PC-3 (cell line): Measurements from ENCODE around the gene YY2. TPM values are rescaled to one million over a fixed set of nuclear protein-coding genes. Genes with fewer than 3 reads are reported as not detected.
"Not testable (repeated sequence)": the region's sequence is repeated elsewhere in the genome, so short reads cannot be mapped to it uniquely, and the experiment has no call there.

ENCODE experiments used
- ATAC-seq: fragments of 200-7000 bp; cut with Tn5 transposase; 2 replicates; pipeline ENCODE4 v1.9.1; 2020; ENCODE audit warnings: mild to moderate bottlenecking, moderate library complexity
- BruUV-seq: library from RNA; stranded (reverse); fragments of 400-500 nt; replicated peaks from 2 replicates; lab custom pipeline; 2021; lab: Mats Ljungman, UMichigan
- CTCF ChIA-PET: fragments of 300-600 bp; sonication (Branson Sonifier 250); formaldehyde crosslinking; loops from one replicate; lab custom pipeline; 2022; ENCODE audit warnings: antibody characterized with exemption; lab: Charles Lee
- POLR2A ChIA-PET: fragments of 300-600 bp; sonication (Branson Sonifier 250); formaldehyde crosslinking; loops from one replicate; lab custom pipeline; 2022; ENCODE audit warnings: antibody characterized with exemption; ENCODE audit not compliant: unreplicated experiment; lab: Charles Lee
- DNase-seq: peaks from one replicate; pipeline ENCODE4 v3.0.0-alpha.2; 2015
- H2AFZ ChIP-seq: fragments of 300-600 bp; sonication (generic); 2 replicates; pipeline ENCODE4 v1.6.0; 2016; ENCODE audit warnings: antibody characterized with exemption, low read length
- H3F3A ChIP-seq: fragments of 300-600 bp; sonication (generic); one replicate; pipeline ENCODE4 v1.6.0; 2017; ENCODE audit warnings: antibody characterized with exemption, low read length, control low read depth, mild to moderate bottlenecking; ENCODE audit not compliant: unreplicated experiment
- H3K27ac ChIP-seq: fragments of 300-600 bp; sonication (generic); 2 replicates; pipeline ENCODE4 v1.5.1; 2016; ENCODE audit warnings: mild to moderate bottlenecking, low read length
- H3K27me3 ChIP-seq: fragments of 300-600 bp; sonication (generic); 2 replicates; pipeline ENCODE4 v1.6.1; 2016; ENCODE audit warnings: low read length, mixed read lengths
- H3K36me3 ChIP-seq: fragments of 300-600 bp; sonication (generic); 2 replicates; pipeline ENCODE4 v1.6.1; 2016; ENCODE audit warnings: low read depth, mixed run types, low read length, mixed read lengths
- H3K4me1 ChIP-seq: fragments of 300-600 bp; sonication (generic); 2 replicates; pipeline ENCODE4 v1.5.1; 2016; ENCODE audit warnings: low read length; ENCODE audit not compliant: insufficient read depth
- H3K4me2 ChIP-seq: fragments of 300-600 bp; sonication (generic); 2 replicates; pipeline ENCODE4 v1.6.0; 2016; ENCODE audit warnings: low read length
- H3K4me3 ChIP-seq: fragments of 300-600 bp; sonication (generic); 2 replicates; pipeline ENCODE4 v1.5.1; 2016; ENCODE audit warnings: mild to moderate bottlenecking, low read length, mixed read lengths
- H3K79me2 ChIP-seq: fragments of 300-600 bp; sonication (generic); 2 replicates; pipeline ENCODE4 v1.6.1; 2017; ENCODE audit warnings: low read length, mixed read lengths
- H3K9ac ChIP-seq: fragments of 300-600 bp; sonication (generic); 2 replicates; pipeline ENCODE4 v1.6.0; 2016; ENCODE audit warnings: mild to moderate bottlenecking, low read length
- H3K9me2 ChIP-seq: fragments of 300-600 bp; sonication (generic); replicated peaks from 2 replicates; pipeline ENCODE4 v1.6.1; 2016; ENCODE audit warnings: mixed run types, low read length, mixed read lengths
- H3K9me3 ChIP-seq: fragments of 300-600 bp; sonication (generic); 2 replicates; pipeline ENCODE4 v1.6.1; 2016; ENCODE audit warnings: low read length, mixed read lengths
- H4K20me1 ChIP-seq: fragments of 300-600 bp; sonication (generic); 2 replicates; pipeline ENCODE4 v1.6.1; 2016; ENCODE audit warnings: low read length, mixed read lengths
- EZH2 ChIP-seq: fragments of 300-600 bp; sonication (generic); IDR thresholded peaks from one replicate; pipeline ENCODE4 v1.6.1; 2017; ENCODE audit warnings: antibody characterized with exemption, mild to moderate bottlenecking, low read length; ENCODE audit not compliant: unreplicated experiment
- EZH2phosphoT487 ChIP-seq: fragments of 300-600 bp; sonication (generic); IDR thresholded peaks from 2 replicates; pipeline ENCODE4 v1.6.1; 2018; ENCODE audit warnings: mild to moderate bottlenecking, antibody characterized with exemption, low read length, borderline replicate concordance
- intact Hi-C: fragments of 100-400 bp; cut with micrococcal nuclease; formaldehyde crosslinking; loops from 2 replicates; pipeline ENCODE4 v1.9.0; 2023
- total RNA-seq: library from RNA; depleted of rRNA; stranded (reverse); fragments of >200 nt; gene quantifications from 2 replicates; pipeline ENCODE4 v1.2.3, GENCODE V29; 2014
- TF ChIP-seq, protein P1 (sequence below): fragments of 300-600 bp; sonication (generic); conservative IDR thresholded peaks from 2 replicates; pipeline ENCODE4 v1.5.1; 2017; ENCODE audit warnings: antibody characterized with exemption, low read depth, mild to moderate bottlenecking, low read length

Gene YY2
- total RNA-seq, 1 experiment from 2014 or later = 2.3 TPM

GRCh38 chrX:21865436-21865835, 9.6 kb downstream of the YY2 start:
- intact Hi-C loops = loop anchor here (10.0 kb wide), 1 partner anchor 59 kb away; no protein-coding TSS in a partner anchor
- CTCF ChIA-PET = no interaction called here
- H3K79me2 ChIP-seq = no peaks in the 10 kb centered on the region
- H3K27me3 ChIP-seq = no peaks in the 10 kb centered on the region
- H4K20me1 ChIP-seq = no peaks in the 10 kb centered on the region
- ATAC-seq = no peak
- H3K36me3 ChIP-seq = no peaks in the 10 kb centered on the region
- H3K9me3 ChIP-seq = no peaks in the 10 kb centered on the region
- no peak overlapping the region for H2AFZ ChIP-seq
- H3K4me3 ChIP-seq = no peak overlapping the region
- H3F3A ChIP-seq = no peaks in the 10 kb centered on the region
- POLR2A ChIA-PET = no interaction called here
- H3K9me2 ChIP-seq = no peaks in the 10 kb centered on the region
- H3K4me2 ChIP-seq = no peak overlapping the region
- BruUV-seq = no TSS peak
- no peak for TF ChIP-seq EZH2
- H3K27ac ChIP-seq = no peak overlapping the region
- H3K4me1 ChIP-seq = no peaks in the 10 kb centered on the region
- no peak for DNase-seq
- no peak overlapping the region for H3K9ac ChIP-seq

GRCh38 chrX:21870494-21870893, 14.7 kb downstream of the YY2 start:
- BruUV-seq = no TSS peak
- no peaks in the 10 kb centered on the region for H3K9me3 ChIP-seq
- ChIA-PET CTCF (no interaction called here), POLR2A (no interaction called here)
- H3K27ac ChIP-seq = no peak overlapping the region
- no peaks in the 10 kb centered on the region for H3F3A ChIP-seq
- H3K27me3 ChIP-seq = no peaks in the 10 kb centered on the region
- H3K4me1 ChIP-seq = no peaks in the 10 kb centered on the region
- intact Hi-C loops = no loop called here
- no peak for ATAC-seq
- DNase-seq = no peak
- H3K4me3 ChIP-seq = no peak overlapping the region
- no peak overlapping the region for H3K9ac ChIP-seq
- H3K36me3 ChIP-seq = no peaks in the 10 kb centered on the region
- TF ChIP-seq EZH2 (no peak), EZH2phosphoT487 (no peak)
- TF ChIP-seq, protein P1, sequence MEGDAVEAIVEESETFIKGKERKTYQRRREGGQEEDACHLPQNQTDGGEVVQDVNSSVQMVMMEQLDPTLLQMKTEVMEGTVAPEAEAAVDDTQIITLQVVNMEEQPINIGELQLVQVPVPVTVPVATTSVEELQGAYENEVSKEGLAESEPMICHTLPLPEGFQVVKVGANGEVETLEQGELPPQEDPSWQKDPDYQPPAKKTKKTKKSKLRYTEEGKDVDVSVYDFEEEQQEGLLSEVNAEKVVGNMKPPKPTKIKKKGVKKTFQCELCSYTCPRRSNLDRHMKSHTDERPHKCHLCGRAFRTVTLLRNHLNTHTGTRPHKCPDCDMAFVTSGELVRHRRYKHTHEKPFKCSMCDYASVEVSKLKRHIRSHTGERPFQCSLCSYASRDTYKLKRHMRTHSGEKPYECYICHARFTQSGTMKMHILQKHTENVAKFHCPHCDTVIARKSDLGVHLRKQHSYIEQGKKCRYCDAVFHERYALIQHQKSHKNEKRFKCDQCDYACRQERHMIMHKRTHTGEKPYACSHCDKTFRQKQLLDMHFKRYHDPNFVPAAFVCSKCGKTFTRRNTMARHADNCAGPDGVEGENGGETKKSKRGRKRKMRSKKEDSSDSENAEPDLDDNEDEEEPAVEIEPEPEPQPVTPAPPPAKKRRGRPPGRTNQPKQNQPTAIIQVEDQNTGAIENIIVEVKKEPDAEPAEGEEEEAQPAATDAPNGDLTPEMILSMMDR = no peak
- no peaks in the 10 kb centered on the region for H4K20me1 ChIP-seq
- no peaks in the 10 kb centered on the region for H3K79me2 ChIP-seq
- no peak overlapping the region for H3K4me2 ChIP-seq
- H2AFZ ChIP-seq = no peak overlapping the region
- no peaks in the 10 kb centered on the region for H3K9me2 ChIP-seq

GRCh38 chrX:21873063-21873775, 17.4 kb downstream of the YY2 start:
- intact Hi-C loops = no loop called here
- Histone ChIP-seq H3K36me3 (no peaks in the 10 kb centered on the region), H3K9me3 (no peaks in the 10 kb centered on the region), H3F3A (no peaks in the 10 kb centered on the region), H3K4me3 (no peak overlapping the region), H3K4me1 (no peaks in the 10 kb centered on the region), H3K4me2 (no peak overlapping the region), H3K9ac (no peak overlapping the region), H3K9me2 (no peaks in the 10 kb centered on the region), H3K27me3 (no peaks in the 10 kb centered on the region), H2AFZ (no peak overlapping the region), H3K27ac (no peak overlapping the region), H3K79me2 (no peaks in the 10 kb centered on the region), H4K20me1 (no peaks in the 10 kb centered on the region)
- no peak for TF ChIP-seq EZH2
- TF ChIP-seq EZH2phosphoT487 = no peak
- TF ChIP-seq, protein P1 = no peak
- no TSS peak for BruUV-seq
- ATAC-seq = no peak
- ChIA-PET CTCF (no interaction called here), POLR2A (no interaction called here)
- no peak for DNase-seq

GRCh38 chrX:21874182-21874581, 18.4 kb downstream of the YY2 start:
- H3K4me3 ChIP-seq, DNase-seq, H3K79me2 ChIP-seq, H3K9me2 ChIP-seq, ATAC-seq, POLR2A ChIA-PET, H3K4me2 ChIP-seq, H3K9me3 ChIP-seq, BruUV-seq, H3K27me3 ChIP-seq, H3K27ac ChIP-seq, H3K9ac ChIP-seq, H4K20me1 ChIP-seq, intact Hi-C loops, H3K36me3 ChIP-seq, H3F3A ChIP-seq, H2AFZ ChIP-seq, H3K4me1 ChIP-seq: not testable (repeated sequence)
- CTCF ChIA-PET = interaction anchor here (0.7 kb wide), 1 partner anchor 1347 kb away, joined by 13 read pairs; no protein-coding TSS in a partner anchor
